NCI-H1048 (cell line): ENCODE results near the gene CHN2.

Experiments used
- DNase-seq: peaks from one replicate; lab custom pipeline; 2025; lab: John Stamatoyannopoulos, UW

Gene CHN2

GRCh38 chr7:29310625-29311024, 116.0 kb downstream of the CHN2 start:
- DNase-seq, result no peak

- no peak for DNase-seq
Measured at GRCh38 chr7:29311314-29311713, 116.7 kb downstream of the CHN2 start.

- DNase-seq, result no peak
Measured at GRCh38 chr7:29314148-29314547, 119.6 kb downstream of the CHN2 start.

- DNase-seq, result no peak
Measured at GRCh38 chr7:29315122-29315891, 120.7 kb downstream of the CHN2 start.

GRCh38 chr7:29315892-29316270, 121.3 kb downstream of the CHN2 start:
- DNase-seq, result no peak

GRCh38 chr7:29316926-29317325, 122.4 kb downstream of the CHN2 start:
- no peak for DNase-seq

GRCh38 chr7:29318853-29319718, 124.5 kb downstream of the CHN2 start:
- DNase-seq, result no peak

GRCh38 chr7:29319719-29320521, 125.3 kb downstream of the CHN2 start:
- DNase-seq, result no peak

- DNase-seq, result no peak
Measured at GRCh38 chr7:29320577-29320976, 126.0 kb downstream of the CHN2 start.

- DNase-seq, result no peak
Measured at GRCh38 chr7:29322023-29322712, 127.6 kb downstream of the CHN2 start.

GRCh38 chr7:29325476-29325875, 130.9 kb downstream of the CHN2 start:
- DNase-seq, result no peak

GRCh38 chr7:29326864-29327263, 132.3 kb downstream of the CHN2 start:
- DNase-seq, result no peak

- DNase-seq, result no peak
Measured at GRCh38 chr7:29327455-29327854, 132.9 kb downstream of the CHN2 start.

- DNase-seq, result no peak
Measured at GRCh38 chr7:29328045-29328444, 133.5 kb downstream of the CHN2 start.

GRCh38 chr7:29328811-29329210, 134.2 kb downstream of the CHN2 start:
- no peak for DNase-seq

- DNase-seq, result no peak
Measured at GRCh38 chr7:29329686-29330085, 135.1 kb downstream of the CHN2 start.

- no peak for DNase-seq
Measured at GRCh38 chr7:29330136-29330535, 135.6 kb downstream of the CHN2 start.

- DNase-seq, result no peak
Measured at GRCh38 chr7:29331163-29331562, 136.6 kb downstream of the CHN2 start.

GRCh38 chr7:29332042-29332811, 137.7 kb downstream of the CHN2 start:
- DNase-seq, result no peak

- DNase-seq, result no peak
Measured at GRCh38 chr7:29332875-29333855, 138.6 kb downstream of the CHN2 start.
